Measurements from ENCODE around the gene OR2AP1.

- TF ChIP-seq RAD21 (conservative IDR thresholded peaks at IDR 0.05 in 1 of 2, IDR thresholded peaks at IDR 0.05 in 1 of 2) (no peak), KDM1A (IDR thresholded peaks at IDR 0.05; ENCODE audit: low read depth) (no peak), CTCF (IDR thresholded peaks at IDR 0.05) (no peak), MYC (IDR thresholded peaks at IDR 0.05; ENCODE audit: borderline replicate concordance, low read length) (no peak), ZFP36 (IDR thresholded peaks at IDR 0.05; ENCODE audit: borderline replicate concordance, partially characterized antibody) (no peak), JUNB (IDR thresholded peaks at IDR 0.05) (no peak)
Observed at GRCh38 chr12:55610598-55610997, 38.3 kb downstream of the OR2AP1 start.
